M059J (cell line): Measurements from ENCODE around the gene SPA17. TPM values are rescaled to one million over a fixed set of nuclear protein-coding genes. Genes with fewer than 3 reads are reported as not detected.

Experiments
- total RNA-seq: library from RNA; depleted of rRNA; stranded (reverse); fragments of >200 nt; shearing (Covaris generic); gene quantifications from 2 replicates; pipeline ENCODE4 v1.2.3, GENCODE V29; 2014; rRNA removed

The SPA17 gene
- total RNA-seq, 1 experiment from 2014 or later: 29.9 TPM

Other genes with a start within 250 kb of the SPA17 start
- not detected in 2 replicates for gene OR8B4, start 249.0 kb upstream of the SPA17 start, total RNA-seq
- not detected in 2 replicates for gene OR8B8, start 228.2 kb upstream of the SPA17 start, total RNA-seq
- not detected in 2 replicates for gene OR8B12, start 130.2 kb upstream of the SPA17 start, total RNA-seq
- not detected in 2 replicates for gene OR8A1, start 103.9 kb upstream of the SPA17 start, total RNA-seq
- not detected in 2 replicates for gene PANX3, start 62.5 kb upstream of the SPA17 start, total RNA-seq
- gene TBRG1, start 51.0 kb upstream of the SPA17 start, total RNA-seq: 16.6 and 26.9 TPM in 2 replicates
- gene SIAE, start 165 bp upstream of the SPA17 start, total RNA-seq: 14.9 and 18.0 TPM in 2 replicates
- 12.1 and 21.2 TPM in 2 replicates for gene NRGN, start 66.0 kb downstream of the SPA17 start, total RNA-seq
- not detected in 2 replicates for gene VSIG2, start 78.4 kb downstream of the SPA17 start, total RNA-seq
- gene ESAM, start 88.4 kb downstream of the SPA17 start, total RNA-seq: 0.74 and 0.99 TPM in 2 replicates
- gene MSANTD2, start 126.5 kb downstream of the SPA17 start, total RNA-seq: 10.8 and 14.1 TPM in 2 replicates
- gene ROBO3, start 191.5 kb downstream of the SPA17 start, total RNA-seq: 2.7 and 7.0 TPM in 2 replicates
- gene ROBO4, start 224.0 kb downstream of the SPA17 start, total RNA-seq: 0.20 and 0.99 TPM in 2 replicates
- gene HEPN1, start 245.3 kb downstream of the SPA17 start, total RNA-seq: not detected in 2 replicates